Stimulated activated CD8-positive, alpha-beta memory T cell treated with anti-CD3 and anti-CD28 coated beads, Interleukin-4, amount 100 ng/mL, for 4 hours (primary cell): ENCODE results near the gene FAM107B.

Experiments
- DNase-seq, 2 donors: peaks; one replicate each; pipeline ENCODE4 v3.0.0-alpha.2; 2020; ENCODE audit warnings: low read depth in 2 of 2, low spot score in 1 of 2

Gene FAM107B

GRCh38 chr10:14508725-14509124 lies 266.0 kb downstream of the FAM107B start:
- DNase-seq = no peak

- DNase-seq = no peak
Observed at GRCh38 chr10:14507781-14508180, 266.9 kb downstream of the FAM107B start.

- DNase-seq = no peak
Observed at GRCh38 chr10:14507176-14507575, 267.5 kb downstream of the FAM107B start.

- no peak for DNase-seq
Observed at GRCh38 chr10:14502431-14502830, 272.3 kb downstream of the FAM107B start.

- no peak for DNase-seq
Observed at GRCh38 chr10:14500172-14500765, 274.4 kb downstream of the FAM107B start.

- no peak for DNase-seq
Observed at GRCh38 chr10:14499601-14499904, 275.1 kb downstream of the FAM107B start.

- no peak for DNase-seq
Observed at GRCh38 chr10:14498326-14498725, 276.4 kb downstream of the FAM107B start.

- no peak for DNase-seq
Observed at GRCh38 chr10:14491811-14492210, 282.9 kb downstream of the FAM107B start.

GRCh38 chr10:14489522-14490177 lies 285.0 kb downstream of the FAM107B start:
- no peak for DNase-seq

GRCh38 chr10:14487488-14487883 lies 287.2 kb downstream of the FAM107B start:
- DNase-seq = no peak

- DNase-seq = no peak
Observed at GRCh38 chr10:14486777-14487487, 287.8 kb downstream of the FAM107B start.

- DNase-seq = no peak
Observed at GRCh38 chr10:14485986-14486385, 288.7 kb downstream of the FAM107B start.

- DNase-seq = no peak
Observed at GRCh38 chr10:14483417-14483816, 291.3 kb downstream of the FAM107B start.

- DNase-seq = no peak
Observed at GRCh38 chr10:14481752-14482151, 292.9 kb downstream of the FAM107B start.

- no peak for DNase-seq
Observed at GRCh38 chr10:14481014-14481413, 293.7 kb downstream of the FAM107B start.

GRCh38 chr10:14478604-14479003 lies 296.1 kb downstream of the FAM107B start:
- DNase-seq = no peak

- no peak for DNase-seq
Observed at GRCh38 chr10:14478201-14478600, 296.5 kb downstream of the FAM107B start.

GRCh38 chr10:14477408-14477710 lies 297.3 kb downstream of the FAM107B start:
- DNase-seq = no peak

- DNase-seq = no peak
Observed at GRCh38 chr10:14476641-14477407, 297.9 kb downstream of the FAM107B start.

GRCh38 chr10:14476006-14476405 lies 298.7 kb downstream of the FAM107B start:
- no peak for DNase-seq

- no peak for DNase-seq
Observed at GRCh38 chr10:14474656-14475055, 300.0 kb downstream of the FAM107B start.

- no peak for DNase-seq
Observed at GRCh38 chr10:14470920-14471319, 303.8 kb downstream of the FAM107B start.
